Retinal pigment epithelial cell (primary cell): ENCODE measurements around the gene SERP2.

ENCODE experiments used
- DNase-seq: peaks from one replicate; pipeline ENCODE4 v3.0.0-alpha.2; 2010; ENCODE audit warnings: low read depth
- H3K4me3 ChIP-seq: 2 replicates; pipeline ENCODE4 v1.5.1; 2011; ENCODE audit warnings: mild to moderate bottlenecking, low read length, control low read depth, moderate library complexity
- TF ChIP-seq, protein P1 (sequence below): conservative IDR thresholded peaks from 2 replicates; pipeline ENCODE4 v1.5.1; 2011; ENCODE audit warnings: low read depth, low read length, control low read depth, inconsistent platforms

The SERP2 gene

DNA sequence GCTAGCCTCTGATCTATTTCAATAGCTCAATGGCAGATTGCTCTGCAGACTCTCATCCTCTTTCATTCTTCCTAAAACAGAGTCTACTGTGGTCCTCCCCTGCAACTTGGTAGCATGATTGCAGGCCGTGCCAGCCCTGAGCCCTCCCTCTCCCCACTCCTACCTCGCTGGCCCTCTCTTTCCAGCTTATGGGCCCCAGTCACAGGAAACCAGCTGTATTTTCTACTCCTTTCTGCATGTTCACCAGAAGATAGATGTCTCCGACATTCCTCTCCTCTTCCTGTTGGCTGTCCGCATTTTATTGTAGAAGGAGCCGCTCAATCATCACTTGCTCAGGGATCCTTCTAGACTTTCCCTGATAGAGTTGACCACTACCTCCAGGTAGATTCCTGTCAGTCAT, 50.2 kb downstream of the SERP2 start:
- no peak overlapping the region for H3K4me3 ChIP-seq
- DNase-seq, result no peak
- TF ChIP-seq, protein P1, sequence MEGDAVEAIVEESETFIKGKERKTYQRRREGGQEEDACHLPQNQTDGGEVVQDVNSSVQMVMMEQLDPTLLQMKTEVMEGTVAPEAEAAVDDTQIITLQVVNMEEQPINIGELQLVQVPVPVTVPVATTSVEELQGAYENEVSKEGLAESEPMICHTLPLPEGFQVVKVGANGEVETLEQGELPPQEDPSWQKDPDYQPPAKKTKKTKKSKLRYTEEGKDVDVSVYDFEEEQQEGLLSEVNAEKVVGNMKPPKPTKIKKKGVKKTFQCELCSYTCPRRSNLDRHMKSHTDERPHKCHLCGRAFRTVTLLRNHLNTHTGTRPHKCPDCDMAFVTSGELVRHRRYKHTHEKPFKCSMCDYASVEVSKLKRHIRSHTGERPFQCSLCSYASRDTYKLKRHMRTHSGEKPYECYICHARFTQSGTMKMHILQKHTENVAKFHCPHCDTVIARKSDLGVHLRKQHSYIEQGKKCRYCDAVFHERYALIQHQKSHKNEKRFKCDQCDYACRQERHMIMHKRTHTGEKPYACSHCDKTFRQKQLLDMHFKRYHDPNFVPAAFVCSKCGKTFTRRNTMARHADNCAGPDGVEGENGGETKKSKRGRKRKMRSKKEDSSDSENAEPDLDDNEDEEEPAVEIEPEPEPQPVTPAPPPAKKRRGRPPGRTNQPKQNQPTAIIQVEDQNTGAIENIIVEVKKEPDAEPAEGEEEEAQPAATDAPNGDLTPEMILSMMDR, result no peak

DNA sequence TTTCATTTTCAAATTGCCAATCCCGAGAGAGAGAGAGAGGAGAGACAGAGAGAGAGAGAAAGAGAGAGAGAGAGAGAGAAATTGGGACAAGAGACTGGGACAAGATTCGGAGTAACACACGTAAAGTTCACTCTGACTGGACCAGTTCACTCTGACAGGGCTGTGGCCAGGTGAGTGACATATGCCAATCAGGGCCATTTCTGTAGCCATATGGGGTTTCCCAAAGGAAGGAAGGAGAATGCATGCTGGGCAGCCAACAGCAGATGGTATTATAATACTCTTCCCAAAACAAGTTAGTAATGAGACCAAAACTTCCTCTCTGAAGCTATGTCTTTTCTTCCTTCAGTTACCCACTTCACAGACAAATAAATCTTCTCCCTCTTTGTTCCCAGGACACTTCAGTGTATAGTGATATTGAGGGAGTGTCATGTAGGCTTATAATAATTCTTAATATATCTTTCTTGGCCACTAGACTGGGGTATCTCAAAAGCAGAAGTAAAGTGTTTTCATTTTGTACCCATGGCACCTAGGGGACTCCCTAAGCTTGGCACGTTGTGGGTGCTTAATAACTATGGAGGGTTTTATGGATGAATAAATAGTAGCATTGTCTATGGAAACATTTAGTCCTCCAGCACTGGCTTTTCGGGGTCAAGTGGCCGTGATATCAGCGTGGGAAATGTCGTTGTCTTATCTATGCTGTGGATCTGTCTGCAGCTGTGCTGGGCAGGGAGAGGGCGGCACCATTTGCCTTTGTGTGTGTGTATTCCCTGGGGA, 51.6 kb downstream of the SERP2 start:
- TF ChIP-seq, protein P1, result no peak
- no peak for DNase-seq
- H3K4me3 ChIP-seq, result no peak overlapping the region

DNA sequence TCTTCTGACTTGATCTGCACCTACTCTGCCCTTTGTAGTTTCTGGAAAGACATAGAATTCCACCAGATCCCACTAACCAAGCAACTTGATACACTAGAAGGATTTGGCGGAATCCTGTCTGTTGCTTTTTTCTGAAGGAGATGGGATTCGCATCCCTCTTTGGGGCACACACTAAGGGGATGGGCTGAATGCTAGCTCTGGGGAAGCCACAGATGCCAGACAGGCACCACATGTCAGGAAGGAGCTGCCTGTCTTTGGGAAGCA, 52.1 kb downstream of the SERP2 start:
- TF ChIP-seq, protein P1, result no peak
- no peak overlapping the region for H3K4me3 ChIP-seq
- DNase-seq, result no peak

GRCh38 chr13:44426461-44426860, 52.8 kb downstream of the SERP2 start:
- DNase-seq, result no peak
- TF ChIP-seq, protein P1, result no peak
- no peak overlapping the region for H3K4me3 ChIP-seq

- DNase-seq, result no peak
- no peak overlapping the region for H3K4me3 ChIP-seq
- TF ChIP-seq, protein P1, result no peak
Observed at GRCh38 chr13:44429311-44429710, 55.7 kb downstream of the SERP2 start.

DNA sequence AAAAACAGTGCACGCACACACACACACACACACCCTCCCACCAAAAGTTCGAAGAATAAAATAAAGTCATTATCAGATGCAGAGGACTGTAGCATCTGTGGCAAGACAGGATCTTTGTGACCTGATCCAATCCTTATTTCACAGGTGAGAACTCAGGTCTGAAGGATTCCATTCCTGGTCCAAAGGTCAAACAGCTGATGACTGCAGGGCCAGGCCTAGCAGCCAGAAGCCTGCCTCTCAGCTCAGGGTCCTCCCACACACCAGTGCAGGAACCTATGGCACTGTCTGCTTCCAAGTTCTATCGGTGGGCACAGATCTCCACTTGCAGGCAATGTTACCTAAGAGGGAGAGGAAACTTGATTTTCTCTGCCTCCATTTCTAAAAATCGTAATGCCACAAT, 57.5 kb downstream of the SERP2 start:
- DNase-seq, result no peak
- H3K4me3 ChIP-seq, result no peak overlapping the region
- TF ChIP-seq, protein P1, result no peak

- TF ChIP-seq, protein P1, result no peak
- H3K4me3 ChIP-seq, result no peak overlapping the region
- DNase-seq, result no peak
Observed at GRCh38 chr13:44432650-44433049, 59.0 kb downstream of the SERP2 start.
